B cell (primary cell): ENCODE results near the gene BAZ1B. TPM values are rescaled to one million over a fixed set of nuclear protein-coding genes. Genes with fewer than 3 reads are reported as not detected.
A peak's percentile ranks its signal among the peaks of the same experiment; 100 is the strongest.

Source experiments
- ATAC-seq: fragments of 200-7000 bp; cut with Tn5 transposase; one replicate; pipeline ENCODE4 v1.10.0; 2021; ENCODE audit warnings: low read depth, mild to moderate bottlenecking, moderate number of reproducible peaks, moderate library complexity
- CTCF ChIA-PET: fragments of 350-600 bp; sonication (Branson Sonifier 250); formaldehyde crosslinking; loops from one replicate; lab custom pipeline; 2021; ENCODE audit warnings: antibody characterized with exemption, inconsistent platforms; lab: Charles Lee
- POLR2A ChIA-PET: fragments of 350-600 bp; sonication (Branson Sonifier 250); formaldehyde crosslinking; loops from one replicate; lab custom pipeline; 2021; ENCODE audit warnings: antibody characterized with exemption; lab: Charles Lee
- DNase-seq: peaks from one replicate; pipeline ENCODE4 v3.0.0; 2013
- H2AFZ ChIP-seq: 2 replicates; pipeline ENCODE4 v1.6.1; 2012; ENCODE audit warnings: mild to moderate bottlenecking, low read depth, low read length; ENCODE audit not compliant: insufficient read depth, poor library complexity, severe bottlenecking
- H3K27ac ChIP-seq, 2 donors: 1 replicate in 1 of 2; 2 replicates in 1 of 2; pipeline ENCODE4 v1.5.1; 2012 to 2013; ENCODE audit warnings: low read length in 2 of 2, mild to moderate bottlenecking in 2 of 2, moderate library complexity in 1 of 2
- H3K27me3 ChIP-seq, 4 experiments: fragments of 200-600 bp in 1 of 4; sonication (generic) in 1 of 4; replicated peaks in 1 of 4; 1 replicate in 2 of 4; 2 replicates in 2 of 4; pipeline versions ENCODE4 v1.6.1 to v1.7.0; 2013 to 2016; ENCODE audit warnings: low read length in 3 of 4, mild to moderate bottlenecking in 2 of 4, mixed read lengths in 1 of 4, moderate library complexity in 1 of 4; ENCODE audit not compliant: insufficient read depth in 4 of 4, control insufficient read depth in 3 of 4; ENCODE audit errors: control extremely low read depth in 1 of 4
- H3K36me3 ChIP-seq, 2 experiments: replicated peaks in 1 of 2; 1 replicate in 1 of 2; 2 replicates in 1 of 2; pipeline versions ENCODE4 v1.6.1 to v1.7.1; 2013; ENCODE audit warnings: low read length in 1 of 2; ENCODE audit not compliant: insufficient read depth in 2 of 2, control insufficient read depth in 1 of 2; ENCODE audit errors: control extremely low read depth in 1 of 2, extremely low read depth in 1 of 2
- H3K4me1 ChIP-seq, 2 donors: fragments of 200-600 bp in 1 of 2; sonication (generic) in 1 of 2; 1 replicate in 1 of 2; 2 replicates in 1 of 2; pipeline versions ENCODE4 v1.5.1 to v1.6.1; 2013 to 2017; ENCODE audit warnings: low read length in 2 of 2; ENCODE audit not compliant: control insufficient read depth in 2 of 2, insufficient read depth in 2 of 2
- H3K4me2 ChIP-seq: replicated peaks from 2 replicates; pipeline ENCODE3; 2012; ENCODE audit warnings: mild to moderate bottlenecking, low read depth, low read length; ENCODE audit not compliant: poor library complexity, severe bottlenecking
- H3K4me3 ChIP-seq, 5 experiments: fragments of 200-600 bp in 1 of 5; sonication (generic) in 1 of 5; 1 replicate in 3 of 5; 2 replicates in 2 of 5; pipeline versions ENCODE4 v1.5.1 to v1.7.0; 2011 to 2016; ENCODE audit warnings: low read length in 4 of 5, mild to moderate bottlenecking in 4 of 5, low read depth in 2 of 5, control low read depth in 1 of 5, moderate library complexity in 1 of 5; ENCODE audit not compliant: insufficient read depth in 1 of 5; ENCODE audit errors: control extremely low read depth in 1 of 5, extremely low read depth in 1 of 5
- H3K79me2 ChIP-seq: fragments of 200-600 bp; sonication (generic); one replicate; pipeline ENCODE4 v1.6.0; 2016; ENCODE audit warnings: low read length; ENCODE audit not compliant: control insufficient read depth, insufficient read depth
- H3K9ac ChIP-seq: fragments of 200-600 bp; sonication (generic); 2 replicates; pipeline ENCODE4 v1.6.1; 2017; ENCODE audit warnings: mild to moderate bottlenecking, low read length, moderate library complexity
- H3K9me3 ChIP-seq, 3 donors: one replicate each; pipeline versions ENCODE4 v1.6.1 to v1.7.1; 2013; ENCODE audit warnings: low read length in 2 of 3; ENCODE audit not compliant: control insufficient read depth in 2 of 3, insufficient read depth in 1 of 3; ENCODE audit errors: control extremely low read depth in 1 of 3
- H4K20me1 ChIP-seq: 2 replicates; pipeline ENCODE4 v1.6.0; 2012; ENCODE audit warnings: mild to moderate bottlenecking, low read length; ENCODE audit not compliant: insufficient read depth, control insufficient read depth, poor library complexity, severe bottlenecking
- H3K27ac Mint-ChIP-seq: one replicate; pipeline ENCODE4 v1.8.0; 2021; ENCODE audit warnings: mixed read lengths
- H3K27me3 Mint-ChIP-seq: one replicate; pipeline ENCODE4 v1.8.0; 2021; ENCODE audit warnings: mixed read lengths
- H3K4me1 Mint-ChIP-seq: one replicate; pipeline ENCODE4 v1.8.0; 2021; ENCODE audit warnings: mixed read lengths
- H3K4me3 Mint-ChIP-seq: one replicate; pipeline ENCODE4 v1.8.0; 2021; ENCODE audit warnings: mixed read lengths
- H3K9me3 Mint-ChIP-seq: one replicate; pipeline ENCODE4 v1.8.0; 2022; ENCODE audit warnings: mixed read lengths; ENCODE audit not compliant: insufficient read depth
- EZH2 ChIP-seq: IDR thresholded peaks from 2 replicates; pipeline ENCODE4 v1.6.1; 2012; ENCODE audit warnings: borderline replicate concordance, low read depth, mild to moderate bottlenecking, moderate library complexity, low read length; ENCODE audit not compliant: insufficient read depth, poor library complexity, severe bottlenecking
- WGBS: methylation state at CpG from one replicate; pipeline ENCODE4 v1.1.5; 2013; ENCODE audit warnings: missing lambda C conversion rate; ENCODE audit not compliant: insufficient coverage; 5-methylcytosine and 5-hydroxymethylcytosine counted together
- intact Hi-C: fragments of 100-400 bp; cut with micrococcal nuclease; formaldehyde crosslinking; loops from one replicate; pipeline ENCODE4 v1.10.0; 2022
- polyA plus RNA-seq: library from polyadenylated mRNA; depleted of rRNA; stranded (reverse); fragments of >200 nt; gene quantifications from 2 replicates; pipeline ENCODE4 v1.2.3, GENCODE V29; 2012
- total RNA-seq, 2 donors: library from RNA; stranded (reverse); fragments of 120-200 nt in 1 of 2; gene quantifications; 1 replicate in 1 of 2; 2 replicates in 1 of 2; pipeline versions ENCODE4 v1.2.3 to v1.2.4, GENCODE V29; 2013 to 2022
- TF ChIP-seq, protein P1 (sequence below): fragments of 200-600 bp; IDR thresholded peaks from one replicate; pipeline ENCODE4 v1.8.0; 2022; ENCODE audit warnings: antibody characterized with exemption, mild to moderate bottlenecking

BAZ1B gene
- total and polyA plus RNA-seq, 2 donors (not counting 1 experiment from before 2014, with no cell fraction given), result 17.2 to 68.1 TPM

DNA sequence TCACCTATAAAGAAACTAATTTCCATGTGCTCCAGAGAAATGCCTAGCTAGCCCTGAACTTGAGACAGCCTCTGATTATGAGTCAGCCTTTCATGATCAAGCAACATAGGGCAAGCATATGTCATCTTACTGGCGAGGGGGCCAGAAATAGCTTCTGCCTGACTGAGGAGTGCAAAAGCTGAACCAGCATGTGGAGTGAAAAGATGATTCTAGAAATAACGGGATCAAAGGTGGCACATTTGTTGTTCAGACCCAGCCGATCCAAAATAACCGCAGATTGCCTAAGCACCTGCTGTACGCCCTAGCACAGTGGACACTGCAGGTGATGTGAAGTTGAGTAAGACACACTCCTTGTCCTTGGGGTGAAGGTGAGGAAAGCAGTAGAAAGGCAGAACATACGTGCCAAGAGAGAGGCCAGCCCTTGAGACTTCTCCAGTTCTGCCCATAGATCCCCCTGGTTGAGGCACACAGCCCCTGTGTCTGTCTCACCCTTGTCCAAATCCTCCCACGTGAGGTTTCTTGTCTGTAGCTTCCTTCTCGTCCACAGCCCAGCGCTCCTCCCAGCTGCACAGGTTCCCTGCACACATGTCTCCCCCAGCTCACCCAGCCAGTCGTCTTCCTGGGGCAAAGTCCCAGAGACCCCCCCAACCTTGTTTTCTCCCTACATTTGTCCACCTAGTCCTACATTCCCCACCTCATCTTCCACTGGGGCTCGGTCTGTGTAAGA is 38.2 kb upstream of the BAZ1B start:
- Mint-ChIP-seq H3K27me3 (no peaks in the 10 kb centered on the region), H3K4me3 (no peak overlapping the region), H3K9me3 (no peaks in the 10 kb centered on the region), H3K27ac (peak overlapping the region; percentile 32), H3K4me1 (peaks cover 18% of the 10 kb centered on the region)
- Histone ChIP-seq H3K4me1 (peaks cover 14 to 21% of the 10 kb centered on the region in 2 donors), H3K4me2 (no peak overlapping the region), H3K36me3 (no peaks in the 10 kb centered on the region), H3K9ac (no peak overlapping the region), H3K27ac (no peak overlapping the region), H3K9me3 (no peaks in the 10 kb centered on the region), H3K27me3 (no peaks in the 10 kb centered on the region), H2AFZ (peak overlapping the region; percentile 10), H3K79me2 (peaks cover 18% of the 10 kb centered on the region), H3K4me3 (no peak overlapping the region), H4K20me1 (peaks cover 17% of the 10 kb centered on the region)
- ChIA-PET POLR2A (no interaction called here), CTCF (interaction anchor here (1.3 kb wide), 1 partner anchor 18 kb away, joined by 4 read pairs; the partner anchor contains the start of gene TBL2)
- 72% methylated on average over 10 of the region's 11 CpGs for WGBS
- ATAC-seq, result no peak
- no peak for TF ChIP-seq EZH2
- TF ChIP-seq, protein P1, sequence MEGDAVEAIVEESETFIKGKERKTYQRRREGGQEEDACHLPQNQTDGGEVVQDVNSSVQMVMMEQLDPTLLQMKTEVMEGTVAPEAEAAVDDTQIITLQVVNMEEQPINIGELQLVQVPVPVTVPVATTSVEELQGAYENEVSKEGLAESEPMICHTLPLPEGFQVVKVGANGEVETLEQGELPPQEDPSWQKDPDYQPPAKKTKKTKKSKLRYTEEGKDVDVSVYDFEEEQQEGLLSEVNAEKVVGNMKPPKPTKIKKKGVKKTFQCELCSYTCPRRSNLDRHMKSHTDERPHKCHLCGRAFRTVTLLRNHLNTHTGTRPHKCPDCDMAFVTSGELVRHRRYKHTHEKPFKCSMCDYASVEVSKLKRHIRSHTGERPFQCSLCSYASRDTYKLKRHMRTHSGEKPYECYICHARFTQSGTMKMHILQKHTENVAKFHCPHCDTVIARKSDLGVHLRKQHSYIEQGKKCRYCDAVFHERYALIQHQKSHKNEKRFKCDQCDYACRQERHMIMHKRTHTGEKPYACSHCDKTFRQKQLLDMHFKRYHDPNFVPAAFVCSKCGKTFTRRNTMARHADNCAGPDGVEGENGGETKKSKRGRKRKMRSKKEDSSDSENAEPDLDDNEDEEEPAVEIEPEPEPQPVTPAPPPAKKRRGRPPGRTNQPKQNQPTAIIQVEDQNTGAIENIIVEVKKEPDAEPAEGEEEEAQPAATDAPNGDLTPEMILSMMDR, result no peak
- intact Hi-C loops, result no loop called here
- no peak for DNase-seq
